Stimulated activated CD8-positive, alpha-beta memory T cell treated with anti-CD3 and anti-CD28 coated beads, Interleukin-7, amount 100 ng/mL, for 4 hours (primary cell): ENCODE results near the gene NCOA3.

Experiments
- DNase-seq, 2 donors: peaks; one replicate each; pipeline ENCODE4 v3.0.0-alpha.2; 2020; ENCODE audit warnings: low read depth in 2 of 2

NCOA3 gene

GRCh38 chr20:47629907-47630306 is 128.2 kb downstream of the NCOA3 start:
- no peak for DNase-seq

- DNase-seq: no peak
Measured at GRCh38 chr20:47631078-47631477, 129.4 kb downstream of the NCOA3 start.

- no peak for DNase-seq
Measured at GRCh38 chr20:47635256-47635655, 133.6 kb downstream of the NCOA3 start.

- no peak for DNase-seq
Measured at GRCh38 chr20:47638851-47639250, 137.2 kb downstream of the NCOA3 start.

GRCh38 chr20:47642118-47642517 is 140.4 kb downstream of the NCOA3 start:
- no peak for DNase-seq

- no peak for DNase-seq
Measured at GRCh38 chr20:47642624-47643023, 140.9 kb downstream of the NCOA3 start.

GRCh38 chr20:47645632-47646031 is 143.9 kb downstream of the NCOA3 start:
- DNase-seq: no peak

- DNase-seq: no peak
Measured at GRCh38 chr20:47647994-47648393, 146.3 kb downstream of the NCOA3 start.

- DNase-seq: no peak
Measured at GRCh38 chr20:47648943-47649342, 147.3 kb downstream of the NCOA3 start.

GRCh38 chr20:47652301-47652700 is 150.6 kb downstream of the NCOA3 start:
- DNase-seq: no peak

GRCh38 chr20:47652794-47653193 is 151.1 kb downstream of the NCOA3 start:
- DNase-seq: no peak

- no peak for DNase-seq
Measured at GRCh38 chr20:47653869-47654268, 152.2 kb downstream of the NCOA3 start.

- DNase-seq: no peak
Measured at GRCh38 chr20:47654370-47654769, 152.7 kb downstream of the NCOA3 start.

- DNase-seq: no peak
Measured at GRCh38 chr20:47655635-47656034, 153.9 kb downstream of the NCOA3 start.

GRCh38 chr20:47656318-47656717 is 154.6 kb downstream of the NCOA3 start:
- DNase-seq: no peak

GRCh38 chr20:47659904-47660601 is 158.4 kb downstream of the NCOA3 start:
- no peak for DNase-seq

GRCh38 chr20:47660602-47660905 is 158.9 kb downstream of the NCOA3 start:
- DNase-seq: no peak

GRCh38 chr20:47660983-47661700 is 159.5 kb downstream of the NCOA3 start:
- no peak for DNase-seq

GRCh38 chr20:47661714-47662113 is 160.0 kb downstream of the NCOA3 start:
- DNase-seq: no peak

- no peak for DNase-seq
Measured at GRCh38 chr20:47662483-47663353, 161.0 kb downstream of the NCOA3 start.

GRCh38 chr20:47663354-47664067 is 161.8 kb downstream of the NCOA3 start:
- peak; percentile 33 to 37 for DNase-seq

GRCh38 chr20:47664068-47664437 is 162.4 kb downstream of the NCOA3 start:
- DNase-seq: no peak
